Fibroblast of skin of right biceps (primary cell): Measurements from ENCODE around the gene EHD3.
"Not testable (repeated sequence)": the region's sequence is repeated elsewhere in the genome, so short reads cannot be mapped to it uniquely, and the experiment has no call there.

Experiments
- DNase-seq: peaks from one replicate; pipeline ENCODE4 v3.0.0-alpha.2; 2013

Gene EHD3

DNA sequence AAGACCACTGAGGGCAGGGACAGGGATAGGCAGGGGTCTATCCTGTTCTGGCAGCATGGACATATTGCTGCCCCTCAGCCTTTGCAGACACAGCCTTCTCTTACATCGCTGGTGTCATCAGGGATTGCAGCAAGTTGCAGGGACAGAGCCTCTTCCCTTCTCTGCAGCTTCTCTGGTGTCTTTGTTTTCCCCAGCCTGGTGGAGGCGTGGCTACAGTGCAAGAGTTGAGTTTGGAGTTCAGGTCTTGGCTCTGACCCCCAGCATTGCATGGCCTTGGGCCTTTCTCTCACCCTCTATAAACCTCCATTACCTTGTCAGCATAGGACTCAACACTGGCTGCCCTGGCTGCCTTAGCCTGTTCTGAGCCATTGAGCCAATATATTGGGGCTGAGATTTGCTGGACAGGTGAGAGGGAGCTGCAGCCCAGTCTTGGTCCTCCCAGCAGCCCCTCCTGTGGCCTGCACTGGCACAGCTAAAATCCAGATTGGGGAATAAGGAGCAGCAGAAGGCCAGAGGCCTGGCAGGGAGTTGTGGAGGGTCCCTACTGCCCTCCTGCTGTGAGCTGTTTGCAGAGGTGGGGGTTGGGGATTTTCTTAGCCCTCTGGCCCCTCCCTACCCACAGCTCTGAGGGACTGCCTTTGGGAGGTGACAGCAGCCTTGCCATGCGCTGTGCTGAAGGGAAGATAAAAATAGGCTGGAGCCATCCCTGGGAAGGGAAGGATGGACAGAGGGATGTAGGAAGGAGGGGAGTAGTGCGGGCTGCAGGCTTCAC, 22.8 kb downstream of the EHD3 start:
- no peak for DNase-seq

- no peak for DNase-seq
Observed at GRCh38 chr2:31258351-31258750, 24.4 kb downstream of the EHD3 start.

DNA sequence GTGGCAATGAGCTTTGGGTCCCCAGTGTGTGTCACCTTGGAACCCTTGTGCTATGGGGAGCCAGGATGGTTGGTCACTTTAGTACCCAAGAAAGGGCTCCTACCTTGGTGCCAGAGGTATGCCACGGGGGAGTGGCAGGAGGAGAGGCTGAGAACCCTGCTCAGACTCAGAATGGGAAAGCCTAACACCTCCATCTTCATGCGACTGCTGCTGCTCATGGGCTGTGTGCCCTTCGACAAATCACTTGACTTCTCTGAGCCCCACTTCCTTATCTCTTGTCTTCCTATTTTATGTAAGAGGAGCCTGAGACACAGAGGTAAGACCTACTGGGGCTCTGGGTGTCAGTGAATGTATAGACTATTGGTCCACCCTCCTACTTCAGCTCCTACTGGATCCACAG, 25.1 kb downstream of the EHD3 start:
- DNase-seq: no peak

DNA sequence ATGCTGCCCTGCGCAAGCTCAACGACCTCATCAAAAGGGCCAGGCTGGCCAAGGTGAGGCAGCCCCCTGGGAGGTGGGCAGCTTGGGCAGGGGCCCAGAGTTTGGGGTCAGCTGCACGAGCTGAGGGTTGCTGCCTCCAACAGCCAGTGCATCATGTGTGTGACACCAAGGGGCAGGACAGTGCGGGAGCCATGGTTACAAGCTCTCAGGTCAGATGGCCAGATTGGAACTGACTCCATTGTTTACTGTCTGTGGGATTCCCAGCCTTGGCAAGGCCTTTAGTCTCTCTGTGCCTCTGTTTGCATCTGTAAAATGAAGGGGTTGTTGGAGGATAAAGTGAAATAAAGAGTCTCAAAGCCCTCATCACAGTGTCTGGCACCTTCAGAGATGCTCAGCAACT, 26.9 kb downstream of the EHD3 start:
- no peak for DNase-seq

GRCh38 chr2:31263636-31264190, 29.8 kb downstream of the EHD3 start:
- DNase-seq: no peak

DNA sequence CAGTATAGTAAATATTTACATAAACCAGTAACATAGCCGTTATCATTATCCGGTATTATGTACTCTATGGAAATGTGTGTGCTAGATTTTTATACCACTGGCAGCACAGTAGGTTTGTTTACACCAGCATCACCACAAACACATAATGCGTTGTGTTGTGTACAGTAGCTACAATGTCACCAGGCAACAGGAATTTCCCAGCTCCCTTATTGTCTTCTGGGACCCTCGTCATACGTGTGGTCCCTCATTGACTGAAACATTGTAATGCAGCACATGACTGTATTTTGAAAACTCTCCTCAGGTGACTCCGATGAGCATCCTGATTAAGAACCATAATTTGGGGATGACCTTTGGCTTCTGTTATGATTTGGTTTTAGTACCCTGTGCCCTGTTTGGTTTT, 31.3 kb downstream of the EHD3 start:
- no peak for DNase-seq

DNA sequence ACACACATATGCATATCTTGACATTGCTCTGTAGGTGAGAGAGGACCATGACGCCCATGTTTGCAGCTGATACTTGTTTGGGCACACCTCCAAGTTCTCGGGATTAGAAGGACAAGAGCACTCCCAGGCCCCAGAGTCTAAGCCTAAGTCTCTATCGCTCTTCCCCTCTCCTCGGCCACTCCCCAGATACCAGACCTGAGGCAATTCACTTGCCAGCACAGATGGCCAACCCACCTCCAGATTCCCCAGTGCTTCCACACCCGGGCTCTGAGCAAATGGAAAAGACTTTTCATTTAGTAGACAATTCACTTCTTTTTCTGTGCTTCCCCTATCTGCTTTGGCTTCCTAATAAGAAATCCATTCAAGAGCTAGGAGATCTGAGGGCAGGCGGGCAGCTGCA, 32.9 kb downstream of the EHD3 start:
- no peak for DNase-seq

DNA sequence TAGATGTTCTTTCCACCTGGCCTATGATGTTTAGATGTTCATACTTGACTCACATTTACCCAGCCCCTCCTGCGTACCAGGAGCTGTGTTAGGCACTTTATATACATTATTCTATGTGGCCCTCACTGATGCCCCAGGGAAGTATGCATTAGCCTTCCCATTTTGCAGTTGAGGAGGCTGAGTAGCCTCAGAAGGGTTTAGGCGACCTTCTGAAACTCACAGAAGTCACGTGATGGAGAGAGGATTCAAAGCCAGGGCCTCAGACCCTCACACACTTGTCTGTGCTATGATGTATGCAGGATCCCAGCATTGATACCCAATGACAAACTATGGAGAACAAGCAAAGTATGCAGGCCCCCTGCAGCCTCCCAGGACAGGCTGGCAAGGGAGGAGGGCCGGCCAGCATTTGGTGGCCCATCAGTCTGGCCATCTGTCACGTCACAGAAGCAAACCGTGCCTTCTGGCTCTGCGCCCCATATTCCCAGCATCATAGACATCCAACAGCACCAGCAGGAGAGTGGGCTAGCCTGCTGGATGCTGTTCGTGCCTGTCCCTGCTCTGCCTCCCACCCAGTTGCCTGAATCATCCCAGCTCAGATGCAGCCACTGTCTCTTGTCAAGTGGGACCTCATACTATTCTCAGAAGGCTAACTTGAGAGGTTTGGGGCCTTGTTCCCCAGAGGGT, 33.6 kb downstream of the EHD3 start:
- no peak for DNase-seq

- DNase-seq: no peak
Observed at GRCh38 chr2:31268344-31268743, 34.4 kb downstream of the EHD3 start.

DNA sequence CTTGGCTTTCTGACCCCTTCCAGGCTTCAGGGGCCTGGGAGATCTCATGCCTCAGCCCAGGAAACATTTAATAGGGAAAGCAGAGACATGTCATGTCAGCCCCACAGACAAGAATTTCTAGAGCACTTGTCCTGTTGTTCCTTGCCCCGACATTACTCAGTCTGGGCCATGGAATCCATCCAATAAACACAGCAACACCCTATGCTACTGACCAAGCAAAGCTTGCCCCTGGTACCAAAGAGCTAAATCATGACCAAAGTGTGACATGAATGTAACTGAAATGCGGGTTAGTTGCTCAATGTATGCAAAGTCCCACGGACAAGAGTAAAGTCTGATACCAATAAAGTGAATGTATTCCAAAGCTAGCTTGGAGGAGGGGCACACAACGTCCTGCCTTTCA, 35.1 kb downstream of the EHD3 start:
- DNase-seq: no peak

DNA sequence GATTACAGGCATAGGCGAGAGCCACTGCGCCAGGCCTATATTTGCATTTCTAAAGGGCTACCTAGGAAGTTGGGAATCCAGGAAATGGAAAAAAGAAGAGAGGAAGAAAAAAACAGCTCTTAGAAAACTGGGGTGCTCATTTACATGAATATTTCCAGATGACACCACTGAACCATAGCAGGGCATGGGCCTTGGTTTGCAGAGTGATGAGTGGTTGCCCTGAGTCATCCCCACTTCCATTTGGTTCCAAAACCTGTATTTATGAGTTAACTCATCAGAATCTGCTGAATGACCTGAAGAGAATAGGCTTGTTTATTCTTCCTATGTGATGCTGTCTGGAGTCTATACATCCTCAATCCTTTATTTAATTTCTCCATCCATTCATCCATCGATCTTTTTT, 36.2 kb downstream of the EHD3 start:
- peak; percentile 84 for DNase-seq

DNA sequence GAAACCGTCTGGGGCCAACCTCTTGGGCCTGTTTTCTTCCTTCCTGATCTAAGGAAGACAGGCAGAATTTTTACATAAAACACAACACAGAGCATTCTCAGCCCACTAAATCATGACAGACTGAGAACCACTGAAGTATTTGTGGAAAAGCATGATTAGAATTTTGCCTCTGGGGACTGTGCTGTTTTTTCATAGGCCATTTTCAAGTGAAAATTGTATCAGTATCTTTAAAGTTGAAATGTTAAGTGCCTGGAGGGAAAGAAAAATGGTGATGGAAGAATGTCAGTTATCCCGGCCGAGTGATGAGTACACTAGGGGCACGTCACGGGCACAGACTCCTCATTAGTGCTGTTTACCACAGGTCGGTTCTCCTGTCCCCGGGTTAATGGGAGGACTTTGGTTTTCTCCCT, 36.9 kb downstream of the EHD3 start:
- no peak for DNase-seq

DNA sequence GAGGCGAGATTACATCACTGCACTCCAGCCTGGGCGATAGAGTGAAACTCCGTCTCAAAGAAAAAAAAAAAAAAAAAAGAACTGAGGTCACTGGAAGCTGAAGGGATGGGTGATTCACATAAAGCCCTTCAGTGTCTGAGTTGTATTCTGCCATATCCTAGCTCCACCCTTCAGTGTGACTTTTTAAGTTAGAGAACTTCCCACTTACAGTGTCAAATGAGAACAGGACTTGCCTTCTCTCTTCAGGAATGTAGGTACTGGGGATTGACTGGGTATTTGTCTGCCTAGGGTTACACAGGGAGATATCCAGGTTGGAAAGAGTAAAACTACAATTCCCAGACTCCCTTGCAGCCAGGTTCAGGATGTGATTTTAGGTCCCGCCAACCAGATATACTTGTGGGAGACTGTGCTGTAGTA, 37.9 kb downstream of the EHD3 start:
- DNase-seq: peak; percentile 55

DNA sequence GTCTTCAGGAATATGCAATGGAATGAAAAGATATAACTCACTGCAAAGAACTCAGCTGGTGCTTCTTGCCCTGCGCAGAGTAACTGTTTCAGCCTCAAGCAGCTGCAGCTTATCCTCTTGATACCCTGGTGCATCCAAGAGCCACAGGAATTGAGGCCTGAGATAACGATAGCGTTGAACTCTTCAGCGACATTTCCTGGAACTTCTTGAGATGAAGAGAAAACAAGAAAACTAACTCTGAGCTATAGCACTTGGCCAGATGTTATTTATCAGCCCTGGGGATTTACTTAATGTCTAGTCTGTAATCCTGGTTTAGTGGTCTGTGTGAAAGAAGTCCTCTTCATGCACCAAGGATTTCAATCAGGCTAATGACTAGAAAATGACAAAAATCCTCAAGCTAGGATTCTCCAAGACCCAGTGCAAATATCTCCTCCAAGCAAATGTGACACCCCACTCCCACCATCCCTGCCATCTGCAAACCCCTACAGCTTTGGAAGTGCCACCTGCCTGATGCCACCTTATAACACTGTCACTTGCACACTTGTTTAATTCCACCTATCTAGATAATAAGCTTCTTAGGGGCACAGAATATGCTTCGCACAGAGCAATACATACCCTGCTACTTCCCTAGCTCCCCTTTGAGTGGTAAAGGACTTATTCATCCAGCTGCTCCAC, 40.6 kb downstream of the EHD3 start:
- no peak for DNase-seq

DNA sequence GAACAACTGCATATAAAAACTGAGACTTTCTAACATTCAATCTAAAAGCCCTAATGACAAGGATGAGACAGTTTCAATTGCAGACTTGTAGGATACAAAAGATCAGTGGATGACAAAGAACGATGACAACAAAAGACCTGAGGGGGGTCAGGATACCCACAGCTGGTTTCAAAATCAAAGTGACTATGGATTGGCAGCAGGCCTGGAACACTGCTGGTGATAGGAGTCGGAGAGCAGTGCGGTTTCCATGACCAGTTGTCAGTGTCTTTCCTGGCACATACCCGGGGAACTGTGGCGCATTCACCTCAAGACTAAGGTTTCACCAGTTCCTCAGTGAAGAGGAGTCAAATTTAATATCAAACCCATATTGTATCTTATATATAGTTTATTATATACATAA, 42.0 kb downstream of the EHD3 start:
- DNase-seq: no peak

DNA sequence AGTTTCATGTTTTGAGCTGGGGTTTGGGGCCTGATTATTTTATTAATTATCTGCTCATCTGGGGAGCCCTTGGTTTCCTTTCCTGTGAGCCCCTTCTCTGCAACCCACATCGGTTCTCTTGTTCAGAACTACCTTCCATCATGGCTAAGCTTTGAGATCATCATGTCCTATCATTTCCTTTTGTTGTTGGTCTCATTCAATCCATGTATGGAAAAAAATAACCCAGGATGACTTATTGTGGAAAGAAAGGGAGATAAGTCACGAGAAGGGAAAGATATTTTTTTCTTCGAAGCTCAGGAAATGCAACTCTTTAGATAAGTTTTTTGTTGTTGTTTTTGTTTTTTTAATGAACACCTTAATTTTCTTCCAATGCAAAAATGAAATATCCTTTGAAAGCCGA, 43.7 kb downstream of the EHD3 start:
- DNase-seq: no peak

GRCh38 chr2:31282634-31283033, 48.7 kb downstream of the EHD3 start:
- no peak for DNase-seq

GRCh38 chr2:31283193-31283919, 49.4 kb downstream of the EHD3 start:
- not testable (repeated sequence) for DNase-seq

DNA sequence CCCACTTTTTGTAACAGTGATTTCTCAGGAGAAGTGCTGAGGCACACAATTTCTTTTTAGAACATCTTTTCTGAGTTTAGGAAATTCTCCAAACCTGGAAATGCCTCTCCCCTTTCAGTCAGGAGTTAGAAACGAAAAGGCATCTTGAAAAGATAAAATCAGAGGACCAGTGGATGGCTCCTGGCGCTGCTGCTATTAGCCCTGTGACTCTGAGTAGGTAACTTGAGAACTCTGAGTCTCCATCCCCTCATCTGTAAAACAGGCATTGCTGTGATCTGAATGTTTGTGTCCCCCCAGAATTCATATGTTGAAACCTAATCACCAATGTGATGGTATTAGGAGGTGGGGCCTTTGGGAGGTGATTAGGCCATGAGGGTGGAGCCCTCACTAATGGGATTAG, 50.2 kb downstream of the EHD3 start:
- no peak for DNase-seq

GRCh38 chr2:31286230-31286629, 52.3 kb downstream of the EHD3 start:
- DNase-seq: no peak

- DNase-seq: peak; percentile 88
Observed at GRCh38 chr2:31286961-31287550, 53.1 kb downstream of the EHD3 start.

GRCh38 chr2:31287654-31288053, 53.7 kb downstream of the EHD3 start:
- DNase-seq: peak; percentile 83

- DNase-seq: no peak
Observed at GRCh38 chr2:31294196-31294595, 60.2 kb downstream of the EHD3 start.
